ENCODE measurements around the gene TRMT10A.

DNA sequence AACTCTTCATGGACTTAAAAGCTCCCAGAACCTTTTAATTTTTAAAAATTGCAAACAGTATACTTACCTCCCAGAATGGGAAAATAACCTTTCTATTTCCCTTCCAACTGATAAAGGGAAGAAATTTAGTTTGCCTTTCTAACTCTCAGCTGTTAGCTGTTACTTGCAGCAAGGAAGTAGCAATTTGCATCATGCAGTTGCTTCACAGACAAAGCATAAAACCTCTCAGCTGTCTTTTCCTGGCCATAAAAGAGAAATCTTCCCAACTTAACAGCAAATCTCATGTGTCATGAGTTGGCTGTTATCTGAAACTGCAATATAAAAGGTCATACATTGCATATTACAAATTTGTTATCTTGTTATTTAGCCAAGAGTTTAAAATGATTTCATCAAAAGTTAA, 34.6 kb downstream of the TRMT10A start:
- TF ChIP-seq, protein P1, sequence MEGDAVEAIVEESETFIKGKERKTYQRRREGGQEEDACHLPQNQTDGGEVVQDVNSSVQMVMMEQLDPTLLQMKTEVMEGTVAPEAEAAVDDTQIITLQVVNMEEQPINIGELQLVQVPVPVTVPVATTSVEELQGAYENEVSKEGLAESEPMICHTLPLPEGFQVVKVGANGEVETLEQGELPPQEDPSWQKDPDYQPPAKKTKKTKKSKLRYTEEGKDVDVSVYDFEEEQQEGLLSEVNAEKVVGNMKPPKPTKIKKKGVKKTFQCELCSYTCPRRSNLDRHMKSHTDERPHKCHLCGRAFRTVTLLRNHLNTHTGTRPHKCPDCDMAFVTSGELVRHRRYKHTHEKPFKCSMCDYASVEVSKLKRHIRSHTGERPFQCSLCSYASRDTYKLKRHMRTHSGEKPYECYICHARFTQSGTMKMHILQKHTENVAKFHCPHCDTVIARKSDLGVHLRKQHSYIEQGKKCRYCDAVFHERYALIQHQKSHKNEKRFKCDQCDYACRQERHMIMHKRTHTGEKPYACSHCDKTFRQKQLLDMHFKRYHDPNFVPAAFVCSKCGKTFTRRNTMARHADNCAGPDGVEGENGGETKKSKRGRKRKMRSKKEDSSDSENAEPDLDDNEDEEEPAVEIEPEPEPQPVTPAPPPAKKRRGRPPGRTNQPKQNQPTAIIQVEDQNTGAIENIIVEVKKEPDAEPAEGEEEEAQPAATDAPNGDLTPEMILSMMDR (IDR thresholded peaks at IDR 0.05; ENCODE audit: insufficient read depth, low read length): no peak
- TF ChIP-seq POLR2AphosphoS5 (IDR thresholded peaks at IDR 0.05; ENCODE audit: low read depth) (no peak), GABPA (IDR thresholded peaks at IDR 0.05; ENCODE audit: low read depth) (no peak)
- TF ChIP-seq, protein P2, sequence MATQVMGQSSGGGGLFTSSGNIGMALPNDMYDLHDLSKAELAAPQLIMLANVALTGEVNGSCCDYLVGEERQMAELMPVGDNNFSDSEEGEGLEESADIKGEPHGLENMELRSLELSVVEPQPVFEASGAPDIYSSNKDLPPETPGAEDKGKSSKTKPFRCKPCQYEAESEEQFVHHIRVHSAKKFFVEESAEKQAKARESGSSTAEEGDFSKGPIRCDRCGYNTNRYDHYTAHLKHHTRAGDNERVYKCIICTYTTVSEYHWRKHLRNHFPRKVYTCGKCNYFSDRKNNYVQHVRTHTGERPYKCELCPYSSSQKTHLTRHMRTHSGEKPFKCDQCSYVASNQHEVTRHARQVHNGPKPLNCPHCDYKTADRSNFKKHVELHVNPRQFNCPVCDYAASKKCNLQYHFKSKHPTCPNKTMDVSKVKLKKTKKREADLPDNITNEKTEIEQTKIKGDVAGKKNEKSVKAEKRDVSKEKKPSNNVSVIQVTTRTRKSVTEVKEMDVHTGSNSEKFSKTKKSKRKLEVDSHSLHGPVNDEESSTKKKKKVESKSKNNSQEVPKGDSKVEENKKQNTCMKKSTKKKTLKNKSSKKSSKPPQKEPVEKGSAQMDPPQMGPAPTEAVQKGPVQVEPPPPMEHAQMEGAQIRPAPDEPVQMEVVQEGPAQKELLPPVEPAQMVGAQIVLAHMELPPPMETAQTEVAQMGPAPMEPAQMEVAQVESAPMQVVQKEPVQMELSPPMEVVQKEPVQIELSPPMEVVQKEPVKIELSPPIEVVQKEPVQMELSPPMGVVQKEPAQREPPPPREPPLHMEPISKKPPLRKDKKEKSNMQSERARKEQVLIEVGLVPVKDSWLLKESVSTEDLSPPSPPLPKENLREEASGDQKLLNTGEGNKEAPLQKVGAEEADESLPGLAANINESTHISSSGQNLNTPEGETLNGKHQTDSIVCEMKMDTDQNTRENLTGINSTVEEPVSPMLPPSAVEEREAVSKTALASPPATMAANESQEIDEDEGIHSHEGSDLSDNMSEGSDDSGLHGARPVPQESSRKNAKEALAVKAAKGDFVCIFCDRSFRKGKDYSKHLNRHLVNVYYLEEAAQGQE (IDR thresholded peaks at IDR 0.05; ENCODE audit: insufficient replicate concordance, low read depth): no peak

All from HL-60 (cell line).